ENCODE data around the gene CNN3.

DNA sequence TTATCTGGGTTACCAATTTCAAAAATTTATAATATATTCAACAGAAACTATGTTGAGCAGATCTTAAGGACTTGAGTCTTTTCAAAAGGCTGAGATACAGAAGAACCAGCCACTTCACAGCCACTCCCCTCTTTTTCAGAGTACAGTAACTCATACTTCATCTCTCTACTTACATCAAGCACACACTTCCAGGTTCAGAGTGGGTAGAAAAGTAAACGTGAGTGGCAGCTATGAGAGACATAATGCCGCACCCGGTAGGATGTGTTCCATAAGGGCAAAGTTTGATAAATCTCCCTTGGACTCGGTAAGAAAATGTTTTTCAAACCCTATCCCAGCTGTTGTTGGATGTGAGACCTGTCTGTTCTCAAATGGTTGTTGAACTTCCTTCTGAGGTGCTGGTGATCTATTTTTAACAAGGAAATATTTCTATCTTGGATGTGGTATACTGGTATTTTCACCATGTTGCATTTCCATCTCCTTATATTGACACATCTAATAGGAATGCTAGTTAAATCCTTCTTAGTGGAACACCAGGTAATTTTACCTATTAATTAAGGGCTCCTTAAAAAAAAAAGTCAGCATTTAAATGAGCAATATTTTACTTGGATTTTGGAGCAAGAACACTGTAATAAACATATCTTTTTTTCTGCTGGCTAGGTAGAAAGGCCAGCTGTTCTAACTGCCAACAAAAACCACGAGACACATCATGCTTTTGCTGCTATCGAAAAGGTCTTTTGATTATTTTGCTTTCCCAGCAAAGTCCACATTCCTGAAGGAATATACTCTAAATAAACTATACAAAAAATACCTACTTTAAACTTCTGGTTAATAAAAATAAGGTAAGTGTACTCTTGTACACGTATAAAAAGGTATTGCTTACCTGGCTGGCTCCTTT is 28.2 kb downstream of the CNN3 start:
- TF ChIP-seq, protein P1, sequence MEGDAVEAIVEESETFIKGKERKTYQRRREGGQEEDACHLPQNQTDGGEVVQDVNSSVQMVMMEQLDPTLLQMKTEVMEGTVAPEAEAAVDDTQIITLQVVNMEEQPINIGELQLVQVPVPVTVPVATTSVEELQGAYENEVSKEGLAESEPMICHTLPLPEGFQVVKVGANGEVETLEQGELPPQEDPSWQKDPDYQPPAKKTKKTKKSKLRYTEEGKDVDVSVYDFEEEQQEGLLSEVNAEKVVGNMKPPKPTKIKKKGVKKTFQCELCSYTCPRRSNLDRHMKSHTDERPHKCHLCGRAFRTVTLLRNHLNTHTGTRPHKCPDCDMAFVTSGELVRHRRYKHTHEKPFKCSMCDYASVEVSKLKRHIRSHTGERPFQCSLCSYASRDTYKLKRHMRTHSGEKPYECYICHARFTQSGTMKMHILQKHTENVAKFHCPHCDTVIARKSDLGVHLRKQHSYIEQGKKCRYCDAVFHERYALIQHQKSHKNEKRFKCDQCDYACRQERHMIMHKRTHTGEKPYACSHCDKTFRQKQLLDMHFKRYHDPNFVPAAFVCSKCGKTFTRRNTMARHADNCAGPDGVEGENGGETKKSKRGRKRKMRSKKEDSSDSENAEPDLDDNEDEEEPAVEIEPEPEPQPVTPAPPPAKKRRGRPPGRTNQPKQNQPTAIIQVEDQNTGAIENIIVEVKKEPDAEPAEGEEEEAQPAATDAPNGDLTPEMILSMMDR (IDR thresholded peaks at IDR 0.05), result no peak
- TF ChIP-seq EZH2 (IDR thresholded peaks at IDR 0.05; ENCODE audit: borderline replicate concordance, insufficient read depth, low read depth, low read length, poor library complexity, severe bottlenecking), result no peak

Data from B cell (primary cell).